HCT116 (cell line): ENCODE measurements around the gene GPR107. TPM values are rescaled to one million over a fixed set of nuclear protein-coding genes. Genes with fewer than 3 reads are reported as not detected.

Experiments used
- ATAC-seq: fragments of 200-7000 bp; cut with Tn5 transposase; 2 replicates; pipeline ENCODE4 v1.9.1; 2020; ENCODE audit warnings: mild to moderate bottlenecking, moderate library complexity
- BruUV-seq: library from RNA; stranded (reverse); fragments of 400-500 nt; replicated peaks from 2 replicates; lab custom pipeline; 2021; lab: Mats Ljungman, UMichigan
- CTCF ChIA-PET: fragments of 300-600 bp; sonication (Branson Sonifier 250); formaldehyde crosslinking; loops from one replicate; lab custom pipeline; 2021; ENCODE audit warnings: antibody characterized with exemption; lab: Charles Lee
- POLR2A ChIA-PET: fragments of 300-600, 350-600 bp; sonication (Branson Sonifier 250); formaldehyde crosslinking; loops from one replicate; lab custom pipeline; 2021; ENCODE audit warnings: antibody characterized with exemption; lab: Charles Lee
- RAD21 ChIA-PET, 2 experiments: fragments of 300-600 bp; sonication (Branson Sonifier 250); formaldehyde crosslinking; loops; one replicate each; lab custom pipeline; 2023; ENCODE audit warnings: low total read pairs in 2 of 2; ENCODE audit not compliant: uncharacterized antibody in 2 of 2, unreplicated experiment in 2 of 2, low non-redundant PET in 1 of 2; lab: Charles Lee
- DNase-seq: peaks from one replicate; pipeline ENCODE4 v3.0.0-alpha.2; 2010; ENCODE audit warnings: low read depth, low spot score
- H2AFZ ChIP-seq: fragments of 200-600 bp; shearing (Covaris generic), sonication (generic); 2 replicates; pipeline ENCODE4 v1.6.1; 2017; ENCODE audit warnings: low read depth, mixed run types, mixed read lengths, antibody characterized with exemption, low read length; ENCODE audit not compliant: poor library complexity, severe bottlenecking
- H3K27ac ChIP-seq: 2 replicates; pipeline ENCODE4 v1.5.1; 2012; ENCODE audit warnings: low read depth, low read length
- H3K27me3 ChIP-seq: fragments of 200-600 bp; sonication (generic); 2 replicates; pipeline ENCODE4 v1.6.1; 2016; ENCODE audit warnings: mixed run types, low read length, mixed read lengths; ENCODE audit not compliant: insufficient read depth
- H3K36me3 ChIP-seq, 2 experiments: fragments of 200-500 bp in 1 of 2; fragments of 200-600 bp in 1 of 2; sonication (Bioruptor generic) in 1 of 2; sonication (generic) in 1 of 2; 2 replicates each; pipeline versions ENCODE4 v1.5.1 to v1.6.1; 2014 to 2016; ENCODE audit warnings: low read length in 2 of 2, inconsistent platforms in 1 of 2, mixed read lengths in 1 of 2, mixed run types in 1 of 2; ENCODE audit not compliant: insufficient read depth in 2 of 2, control insufficient read depth in 1 of 2
- H3K4me1 ChIP-seq, 2 experiments: fragments of 200-600 bp in 1 of 2; sonication (generic) in 1 of 2; 2 replicates each; pipeline versions ENCODE4 v1.5.1 to v1.6.1; 2012 to 2017; ENCODE audit warnings: low read length in 2 of 2, inconsistent platforms in 1 of 2, mild to moderate bottlenecking in 1 of 2, mixed read lengths in 1 of 2, mixed run types in 1 of 2, moderate library complexity in 1 of 2; ENCODE audit not compliant: insufficient read depth in 2 of 2, control insufficient read depth in 1 of 2
- H3K4me2 ChIP-seq: fragments of 200-600 bp; sonication (generic); 2 replicates; pipeline ENCODE4 v1.6.1; 2017; ENCODE audit warnings: mixed run types, low read length, mixed read lengths
- H3K4me3 ChIP-seq, 2 experiments: fragments of 200-600 bp in 1 of 2; sonication (generic) in 1 of 2; replicated peaks in 1 of 2; 2 replicates each; pipeline ENCODE4 v1.5.1; 2011 to 2016; ENCODE audit warnings: low read length in 2 of 2, control low read depth in 1 of 2, low read depth in 1 of 2, mild to moderate bottlenecking in 1 of 2, mixed read lengths in 1 of 2, mixed run types in 1 of 2
- H3K79me2 ChIP-seq: fragments of 200-600 bp; sonication (generic); 2 replicates; pipeline ENCODE4 v1.6.1; 2017; ENCODE audit warnings: mild to moderate bottlenecking, mixed run types, low read length, moderate library complexity, mixed read lengths; ENCODE audit not compliant: insufficient read depth
- H3K9ac ChIP-seq: fragments of 200-600 bp; sonication (generic); 2 replicates; pipeline ENCODE4 v1.6.1; 2016; ENCODE audit warnings: low read length, mixed read lengths
- H3K9me2 ChIP-seq: fragments of 200-600 bp; sonication (generic), shearing (Covaris generic); 2 replicates; pipeline ENCODE4 v1.6.1; 2017; ENCODE audit warnings: mixed run types, mild to moderate bottlenecking, moderate library complexity; ENCODE audit not compliant: insufficient read depth
- H3K9me3 ChIP-seq, 2 experiments: fragments of 200-500 bp in 1 of 2; fragments of 200-600 bp in 1 of 2; sonication (Bioruptor generic) in 1 of 2; sonication (generic) in 1 of 2; 2 replicates each; pipeline ENCODE4 v1.6.1; 2014 to 2017; ENCODE audit warnings: low read length in 2 of 2, mixed read lengths in 2 of 2, inconsistent platforms in 1 of 2, low read depth in 1 of 2, mild to moderate bottlenecking in 1 of 2, mixed run types in 1 of 2, moderate library complexity in 1 of 2; ENCODE audit not compliant: control insufficient read depth in 1 of 2, insufficient read depth in 1 of 2
- H4K20me1 ChIP-seq: fragments of 200-600 bp; sonication (generic), shearing (Covaris generic); 2 replicates; pipeline ENCODE4 v1.6.1; 2017; ENCODE audit warnings: mixed run types, mild to moderate bottlenecking, moderate library complexity; ENCODE audit not compliant: insufficient read depth
- CBX3 ChIP-seq: IDR thresholded peaks from 2 replicates; pipeline ENCODE4 v1.6.1; 2012; ENCODE audit warnings: low read depth
- CEBPB ChIP-seq: IDR thresholded peaks from 2 replicates; pipeline ENCODE4 v1.6.1; 2012; ENCODE audit warnings: low read depth
- CTCF ChIP-seq, 3 experiments: fragments of 200-600 bp in 1 of 3; sonication (generic) in 1 of 3; IDR thresholded peaks in 2 of 3; conservative IDR thresholded peaks in 1 of 3; 2 replicates each; pipeline ENCODE4 v1.5.1; 2012 to 2017; ENCODE audit warnings: low read depth in 2 of 3, low read length in 2 of 3, antibody characterized with exemption in 1 of 3, borderline replicate concordance in 1 of 3, control low read depth in 1 of 3, mild to moderate bottlenecking in 1 of 3, mixed read lengths in 1 of 3, mixed run types in 1 of 3, moderate library complexity in 1 of 3; ENCODE audit not compliant: insufficient read depth in 1 of 3
- EGR1 ChIP-seq: IDR thresholded peaks from 2 replicates; pipeline ENCODE4 v1.6.1; 2012; ENCODE audit warnings: low read depth
- EZH2 ChIP-seq: fragments of 200-600 bp; sonication (generic); IDR thresholded peaks from 2 replicates; pipeline ENCODE4 v1.6.1; 2017; ENCODE audit warnings: antibody characterized with exemption, mixed run types
- FOSL1 ChIP-seq: IDR thresholded peaks from 2 replicates; pipeline ENCODE4 v1.6.1; 2012; ENCODE audit warnings: low read depth
- JUND ChIP-seq: IDR thresholded peaks from 2 replicates; pipeline ENCODE4 v1.6.1; 2012
- POLR2AphosphoS5 ChIP-seq: IDR thresholded peaks from 2 replicates; pipeline ENCODE4 v1.6.1; 2011; ENCODE audit warnings: mild to moderate bottlenecking, low read depth, low read length, moderate library complexity
- RAD21 ChIP-seq: IDR thresholded peaks from 2 replicates; pipeline ENCODE4 v1.6.1; 2012; ENCODE audit warnings: low read depth, mild to moderate bottlenecking
- SP1 ChIP-seq: IDR thresholded peaks from 2 replicates; pipeline ENCODE4 v1.6.1; 2012; ENCODE audit warnings: low read depth
- SRF ChIP-seq: IDR thresholded peaks from 2 replicates; pipeline ENCODE4 v1.6.1; 2012; ENCODE audit warnings: low read depth
- TCF7L2 ChIP-seq: IDR thresholded peaks from 2 replicates; pipeline ENCODE4 v1.7.0; 2011; ENCODE audit warnings: borderline replicate concordance, inconsistent platforms; ENCODE audit not compliant: insufficient read depth, insufficient read length; ENCODE audit errors: extremely low read depth
- YY1 ChIP-seq: IDR thresholded peaks from 2 replicates; pipeline ENCODE4 v1.6.1; 2011; ENCODE audit warnings: low read length, low read depth, moderate library complexity, mild to moderate bottlenecking; ENCODE audit not compliant: insufficient replicate concordance; ENCODE audit errors: extremely low read depth
- ZBTB33 ChIP-seq: IDR thresholded peaks from 2 replicates; pipeline ENCODE4 v1.6.1; 2011; ENCODE audit warnings: mild to moderate bottlenecking, low read length, moderate library complexity; ENCODE audit not compliant: insufficient replicate concordance; ENCODE audit errors: extremely low read depth
- ZFX ChIP-seq: fragments of 450-650 bp; IDR thresholded peaks from 2 replicates; pipeline ENCODE4 v1.6.1; 2017
- ZNF274 ChIP-seq: fragments of 200-500 bp; sonication (Bioruptor generic); IDR thresholded peaks from 2 replicates; pipeline ENCODE4 v1.6.1; 2014; ENCODE audit warnings: mild to moderate bottlenecking, low read depth, low read length, inconsistent platforms
- intact Hi-C: fragments of 100-400 bp; cut with micrococcal nuclease; formaldehyde crosslinking; loops from 2 replicates; pipeline ENCODE4 v1.10.0; 2022
- total RNA-seq: library from RNA; stranded (reverse); gene quantifications from one replicate; pipeline ENCODE4 v1.2.1, GENCODE V29; 2021; ENCODE audit not compliant: unreplicated experiment
- TF ChIP-seq, protein P1 (sequence below): IDR thresholded peaks from 2 replicates; pipeline ENCODE4 v1.6.1; 2012

Gene GPR107
- total RNA-seq, 1 experiment from 2014 or later, result 32.5 TPM

- Histone ChIP-seq H2AFZ (no peak overlapping the region), H3K9ac (no peak overlapping the region), H3K9me2 (no peaks in the 10 kb centered on the region), H3K27ac (no peak overlapping the region), H3K4me3 (no peak overlapping the region), H4K20me1 (no peaks in the 10 kb centered on the region), H3K4me1 (peaks cover 13 to 14% of the 10 kb centered on the region in 2 experiments), H3K36me3 (no peaks in the 10 kb centered on the region), H3K4me2 (no peak overlapping the region), H3K27me3 (no peaks in the 10 kb centered on the region), H3K79me2 (peaks cover 25% of the 10 kb centered on the region), H3K9me3 (no peaks in the 10 kb centered on the region)
- TSS peak; percentile 20 for BruUV-seq
- ChIA-PET POLR2A (no interaction called here), RAD21 (no interaction called here), CTCF (no interaction called here)
- no peak for TF ChIP-seq JUND
- no peak for TF ChIP-seq FOSL1
- no peak for TF ChIP-seq ZFX
- TF ChIP-seq RAD21, result no peak
- TF ChIP-seq CBX3, result no peak
- TF ChIP-seq EZH2, result no peak
- no peak for TF ChIP-seq SRF
- no peak for TF ChIP-seq ZNF274
- no peak for TF ChIP-seq CEBPB
- no peak for TF ChIP-seq EGR1
- no peak for TF ChIP-seq CTCF (IDR thresholded peaks at IDR 0.05 in 2 of 3, conservative IDR thresholded peaks at IDR 0.05 in 1 of 3; ENCODE audit: borderline replicate concordance in 1 of 3, insufficient read depth in 1 of 3, low read depth in 2 of 3, low read length in 2 of 3)
- TF ChIP-seq SP1, result no peak
- TF ChIP-seq TCF7L2, result no peak
- TF ChIP-seq POLR2AphosphoS5, result no peak
- no peak for TF ChIP-seq ZBTB33
- TF ChIP-seq, protein P1, sequence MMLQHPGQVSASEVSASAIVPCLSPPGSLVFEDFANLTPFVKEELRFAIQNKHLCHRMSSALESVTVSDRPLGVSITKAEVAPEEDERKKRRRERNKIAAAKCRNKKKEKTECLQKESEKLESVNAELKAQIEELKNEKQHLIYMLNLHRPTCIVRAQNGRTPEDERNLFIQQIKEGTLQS, result no peak
- no peak for TF ChIP-seq YY1
- no peak for ATAC-seq
- no peak for DNase-seq
- intact Hi-C loops, result no loop called here
Measured at GRCh38 chr9:130051855-130052254, 1.9 kb upstream of the GPR107 start.
